ENCODE measurements around the gene ANKRD6. TPM values are rescaled to one million over a fixed set of nuclear protein-coding genes. Genes with fewer than 3 reads are reported as not detected.

ANKRD6 gene
- total and polyA plus RNA-seq, 2 donors (not counting 1 experiment from before 2014, with no cell fraction given), result 3.8 to 10.5 TPM

- Histone ChIP-seq H3K79me2 (ENCODE audit: control insufficient read depth, insufficient read depth, low read length) (no peaks in the 10 kb centered on the region), H2AFZ (ENCODE audit: insufficient read depth, low read depth, low read length, poor library complexity, severe bottlenecking) (no peak overlapping the region), H3K36me3 (replicated peaks in 1 of 2; ENCODE audit: control extremely low read depth in 1 of 2, control insufficient read depth in 1 of 2, extremely low read depth in 1 of 2, insufficient read depth in 2 of 2, low read length in 1 of 2) (no peaks in the 10 kb centered on the region), H3K4me1 (ENCODE audit: control insufficient read depth in 2 of 2, insufficient read depth in 2 of 2, low read length in 2 of 2) (peaks cover 16 to 19% of the 10 kb centered on the region in 2 donors), H4K20me1 (ENCODE audit: control insufficient read depth, insufficient read depth, low read length, poor library complexity, severe bottlenecking) (no peaks in the 10 kb centered on the region), H3K27me3 (replicated peaks in 1 of 4; ENCODE audit: control extremely low read depth in 1 of 4, control insufficient read depth in 3 of 4, insufficient read depth in 4 of 4, low read length in 3 of 4) (peaks cover 0 to 34% (median 18%) of the 10 kb centered on the region in 4 experiments), H3K9me3 (ENCODE audit: control extremely low read depth in 1 of 3, control insufficient read depth in 2 of 3, insufficient read depth in 1 of 3, low read length in 2 of 3) (no peaks in the 10 kb centered on the region), H3K4me3 (ENCODE audit: control extremely low read depth in 1 of 5, extremely low read depth in 1 of 5, insufficient read depth in 1 of 5, low read depth in 2 of 5, low read length in 4 of 5) (no peak overlapping the region), H3K27ac (ENCODE audit: low read length in 2 of 2) (no peak overlapping the region), H3K9ac (ENCODE audit: low read length) (no peak overlapping the region), H3K4me2 (replicated peaks; ENCODE audit: low read depth, low read length, poor library complexity, severe bottlenecking) (no peak overlapping the region)
- 94% methylated on average over 2 of the region's 2 CpGs for WGBS (ENCODE audit: insufficient coverage)
- Mint-ChIP-seq H3K4me3 (no peak overlapping the region), H3K4me1 (peaks cover 19% of the 10 kb centered on the region), H3K27ac (no peak overlapping the region), H3K9me3 (ENCODE audit: insufficient read depth) (no peaks in the 10 kb centered on the region), H3K27me3 (peaks cover 31% of the 10 kb centered on the region)
- intact Hi-C loops (cut with micrococcal nuclease), result no loop called here
- DNase-seq, result no peak
- TF ChIP-seq EZH2 (IDR thresholded peaks at IDR 0.05; ENCODE audit: borderline replicate concordance, insufficient read depth, low read depth, low read length, poor library complexity, severe bottlenecking), result no peak
- TF ChIP-seq, protein P1, sequence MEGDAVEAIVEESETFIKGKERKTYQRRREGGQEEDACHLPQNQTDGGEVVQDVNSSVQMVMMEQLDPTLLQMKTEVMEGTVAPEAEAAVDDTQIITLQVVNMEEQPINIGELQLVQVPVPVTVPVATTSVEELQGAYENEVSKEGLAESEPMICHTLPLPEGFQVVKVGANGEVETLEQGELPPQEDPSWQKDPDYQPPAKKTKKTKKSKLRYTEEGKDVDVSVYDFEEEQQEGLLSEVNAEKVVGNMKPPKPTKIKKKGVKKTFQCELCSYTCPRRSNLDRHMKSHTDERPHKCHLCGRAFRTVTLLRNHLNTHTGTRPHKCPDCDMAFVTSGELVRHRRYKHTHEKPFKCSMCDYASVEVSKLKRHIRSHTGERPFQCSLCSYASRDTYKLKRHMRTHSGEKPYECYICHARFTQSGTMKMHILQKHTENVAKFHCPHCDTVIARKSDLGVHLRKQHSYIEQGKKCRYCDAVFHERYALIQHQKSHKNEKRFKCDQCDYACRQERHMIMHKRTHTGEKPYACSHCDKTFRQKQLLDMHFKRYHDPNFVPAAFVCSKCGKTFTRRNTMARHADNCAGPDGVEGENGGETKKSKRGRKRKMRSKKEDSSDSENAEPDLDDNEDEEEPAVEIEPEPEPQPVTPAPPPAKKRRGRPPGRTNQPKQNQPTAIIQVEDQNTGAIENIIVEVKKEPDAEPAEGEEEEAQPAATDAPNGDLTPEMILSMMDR (IDR thresholded peaks at IDR 0.05), result no peak
- CTCF ChIA-PET, result interaction anchor here (0.9 to 5.4 kb wide), 3 partner anchors 9 to 43 kb away, joined by 3 to 30 read pairs (median 4); no protein-coding TSS in a partner anchor
- POLR2A ChIA-PET, result no interaction called here
- no peak for ATAC-seq (ENCODE audit: low read depth)
These were observed 17.8 kb upstream of the ANKRD6 start for GRCh38 chr6:89415185-89415584.

GRCh38 chr6:89416796-89417195, 16.2 kb upstream of the ANKRD6 start:
- 100% methylated on average over 1 of the region's 1 CpG for WGBS (ENCODE audit: insufficient coverage)
- Histone ChIP-seq H3K79me2 (ENCODE audit: control insufficient read depth, insufficient read depth, low read length) (no peaks in the 10 kb centered on the region), H3K27me3 (replicated peaks in 1 of 4; ENCODE audit: control extremely low read depth in 1 of 4, control insufficient read depth in 3 of 4, insufficient read depth in 4 of 4, low read length in 3 of 4) (peaks cover 0 to 24% (median 15%) of the 10 kb centered on the region in 4 experiments), H3K27ac (ENCODE audit: low read length in 2 of 2) (no peak overlapping the region), H3K9me3 (ENCODE audit: control extremely low read depth in 1 of 3, control insufficient read depth in 2 of 3, insufficient read depth in 1 of 3, low read length in 2 of 3) (no peaks in the 10 kb centered on the region), H3K9ac (ENCODE audit: low read length) (no peak overlapping the region), H3K4me2 (replicated peaks; ENCODE audit: low read depth, low read length, poor library complexity, severe bottlenecking) (no peak overlapping the region), H2AFZ (ENCODE audit: insufficient read depth, low read depth, low read length, poor library complexity, severe bottlenecking) (no peak overlapping the region), H4K20me1 (ENCODE audit: control insufficient read depth, insufficient read depth, low read length, poor library complexity, severe bottlenecking) (no peaks in the 10 kb centered on the region), H3K4me1 (ENCODE audit: control insufficient read depth in 2 of 2, insufficient read depth in 2 of 2, low read length in 2 of 2) (peaks cover 11% of the 10 kb centered on the region in 2 donors), H3K36me3 (replicated peaks in 1 of 2; ENCODE audit: control extremely low read depth in 1 of 2, control insufficient read depth in 1 of 2, extremely low read depth in 1 of 2, insufficient read depth in 2 of 2, low read length in 1 of 2) (no peaks in the 10 kb centered on the region), H3K4me3 (ENCODE audit: control extremely low read depth in 1 of 5, extremely low read depth in 1 of 5, insufficient read depth in 1 of 5, low read depth in 2 of 5, low read length in 4 of 5) (no peak overlapping the region)
- Mint-ChIP-seq H3K27me3 (peaks cover 28% of the 10 kb centered on the region), H3K9me3 (ENCODE audit: insufficient read depth) (no peaks in the 10 kb centered on the region), H3K4me3 (no peak overlapping the region), H3K4me1 (peaks cover 10% of the 10 kb centered on the region), H3K27ac (no peak overlapping the region)
- CTCF ChIA-PET, result interaction anchor here (0.9 to 1.1 kb wide), 2 partner anchors 9 to 15 kb away, joined by 3 to 4 read pairs; no protein-coding TSS in a partner anchor
- DNase-seq (no peak), ATAC-seq (ENCODE audit: low read depth) (no peak)
- TF ChIP-seq EZH2 (IDR thresholded peaks at IDR 0.05; ENCODE audit: borderline replicate concordance, insufficient read depth, low read depth, low read length, poor library complexity, severe bottlenecking), result no peak
- TF ChIP-seq, protein P1 (IDR thresholded peaks at IDR 0.05), result no peak
- POLR2A ChIA-PET, result no interaction called here
- intact Hi-C loops (cut with micrococcal nuclease), result no loop called here

Data from B cell (primary cell).